GM12878 (cell line): ENCODE data around the gene KRT79. TPM values are rescaled to one million over a fixed set of nuclear protein-coding genes. Genes with fewer than 3 reads are reported as not detected.
A peak's percentile ranks its signal among the peaks of the same experiment; 100 is the strongest.

Experiments used
- ATAC-seq: fragments of 200-7000 bp; cut with Tn5 transposase; 3 replicates; pipeline ENCODE4 v1.9.1; 2020; ENCODE audit warnings: mild to moderate bottlenecking, moderate library complexity
- Bru-seq: library from RNA; stranded (reverse); fragments of 400-500 nt; gene quantifications from one replicate; lab custom pipeline; 2021; lab: Mats Ljungman, UMichigan
- BruChase-seq, 2 experiments: library from RNA; stranded (reverse); fragments of 400-500 nt; gene quantifications; one replicate each; lab custom pipeline; 2021; lab: Mats Ljungman, UMichigan
- BruUV-seq: library from RNA; stranded (reverse); fragments of 400-500 nt; replicated peaks from 2 replicates; lab custom pipeline; 2021; lab: Mats Ljungman, UMichigan
- CTCF ChIA-PET: fragments of 300-600 bp; sonication (Branson Sonifier 250); formaldehyde crosslinking; extraction: SDS; loops from one replicate; lab custom pipeline; 2021; ENCODE audit warnings: inconsistent platforms; lab: Yijun Ruan, JAX
- POLR2A ChIA-PET: fragments of 350-600 bp; formaldehyde crosslinking; extraction: SDS; loops from one replicate; lab custom pipeline; 2021; ENCODE audit warnings: inconsistent platforms; lab: Charles Lee
- RAD21 ChIA-PET: fragments of 300-600 bp; sonication (Branson Sonifier 250); formaldehyde crosslinking; loops from one replicate; lab custom pipeline; 2023; ENCODE audit warnings: antibody characterized with exemption; ENCODE audit not compliant: unreplicated experiment; lab: Charles Lee
- SMC1A ChIA-PET: fragments of 300-600 bp; sonication (Branson Sonifier 250); formaldehyde crosslinking; loops from one replicate; lab custom pipeline; 2023; ENCODE audit not compliant: unreplicated experiment, uncharacterized antibody; lab: Charles Lee
- DNase-seq: peaks from one replicate; pipeline ENCODE4 v3.0.0-alpha.2; 2011; ENCODE audit warnings: low read depth, low spot score
- FAIRE-seq: peaks from 3 replicates; lab custom pipeline; 2011; peaks lifted over from hg19 to GRCh38; lab: Jason Lieb, UNC
- H2AFZ ChIP-seq: 2 replicates; pipeline ENCODE4 v1.6.0; 2011; ENCODE audit warnings: low read depth, low read length, control low read depth; ENCODE audit not compliant: control insufficient read depth
- H3K27ac ChIP-seq: 2 replicates; pipeline ENCODE4 v1.5.1; 2011; ENCODE audit warnings: control low read depth; ENCODE audit not compliant: control insufficient read depth, insufficient read depth
- H3K27me3 ChIP-seq, 2 experiments: replicated peaks in 1 of 2; 2 replicates each; pipeline versions ENCODE4 v1.6.0 to v1.6.1; 2011; ENCODE audit warnings: low read length in 1 of 2; ENCODE audit not compliant: control insufficient read depth in 2 of 2, insufficient read depth in 2 of 2
- H3K36me3 ChIP-seq, 2 experiments: 2 replicates each; pipeline ENCODE4 v1.5.1; 2011; ENCODE audit warnings: low read length in 1 of 2; ENCODE audit not compliant: control insufficient read depth in 2 of 2, insufficient read depth in 2 of 2
- H3K4me1 ChIP-seq: 2 replicates; pipeline ENCODE4 v1.6.1; 2011; ENCODE audit warnings: mild to moderate bottlenecking, low read length, moderate library complexity, mixed read lengths; ENCODE audit not compliant: control insufficient read depth, insufficient read depth
- H3K4me2 ChIP-seq: 2 replicates; pipeline ENCODE4 v1.6.0; 2011; ENCODE audit warnings: control low read depth; ENCODE audit not compliant: control insufficient read depth, insufficient read depth
- H3K4me3 ChIP-seq: fragments of 200-600 bp; sonication (generic); 2 replicates; pipeline ENCODE4 v1.5.1; 2016
- H3K79me2 ChIP-seq: 2 replicates; pipeline ENCODE4 v1.6.0; 2011; ENCODE audit warnings: low read length; ENCODE audit not compliant: control insufficient read depth, insufficient read depth
- H3K9ac ChIP-seq: 2 replicates; pipeline ENCODE4 v1.8.0; 2011; ENCODE audit warnings: low read length, control low read depth, mixed read lengths; ENCODE audit not compliant: control insufficient read depth, insufficient read depth
- H3K9me3 ChIP-seq: replicated peaks from 3 replicates; pipeline ENCODE4 v1.5.1; 2011; ENCODE audit warnings: mild to moderate bottlenecking, low read length; ENCODE audit not compliant: control insufficient read depth, insufficient read depth
- H4K20me1 ChIP-seq: 2 replicates; pipeline ENCODE4 v1.6.0; 2011; ENCODE audit not compliant: control insufficient read depth, insufficient read depth
- ASH2L ChIP-seq: fragments of 300-600, 200-600 bp; sonication (generic); IDR thresholded peaks from 2 replicates; pipeline ENCODE4 v1.6.1; 2017; ENCODE audit warnings: low read depth, mild to moderate bottlenecking, borderline replicate concordance
- EP300 ChIP-seq, 2 experiments: fragments of 150-350 bp in 1 of 2; IDR thresholded peaks; 2 replicates each; pipeline ENCODE4 v1.6.1; 2011 to 2012; ENCODE audit warnings: low read depth in 2 of 2, low read length in 2 of 2, borderline replicate concordance in 1 of 2, improper control_type of control experiment in 1 of 2, inconsistent platforms in 1 of 2; ENCODE audit not compliant: control insufficient read depth in 1 of 2
- HDAC2 ChIP-seq: fragments of 200-600 bp; sonication (generic); IDR thresholded peaks from 2 replicates; pipeline ENCODE4 v1.6.1; 2017
- LARP7 ChIP-seq: fragments of 450-650 bp; IDR thresholded peaks from 2 replicates; pipeline ENCODE4 v1.6.1; 2017; ENCODE audit warnings: mild to moderate bottlenecking
- MEF2B ChIP-seq: fragments of 450-650 bp; IDR thresholded peaks from 2 replicates; pipeline ENCODE4 v1.6.1; 2018; ENCODE audit warnings: mild to moderate bottlenecking, moderate library complexity; ENCODE audit not compliant: partially characterized antibody, poor library complexity, severe bottlenecking
- MTA2 ChIP-seq: fragments of 450-650 bp; IDR thresholded peaks from 2 replicates; pipeline ENCODE4 v1.6.1; 2016; ENCODE audit warnings: low read depth, mild to moderate bottlenecking, moderate library complexity
- MTA3 ChIP-seq: IDR thresholded peaks from 2 replicates; pipeline ENCODE4 v1.6.1; 2012; ENCODE audit warnings: low read length, inconsistent platforms, borderline replicate concordance
- REST ChIP-seq: IDR thresholded peaks from 2 replicates; pipeline ENCODE4 v1.6.1; 2012; ENCODE audit warnings: mild to moderate bottlenecking, low read depth, low read length
- RFX5 ChIP-seq: IDR thresholded peaks from 2 replicates; pipeline ENCODE4 v1.6.1; 2011; ENCODE audit warnings: low read depth, low read length, improper control_type of control experiment
- RUNX3 ChIP-seq: IDR thresholded peaks from 2 replicates; pipeline ENCODE4 v1.6.1; 2012; ENCODE audit warnings: low read length, inconsistent platforms
- ZNF384 ChIP-seq: IDR thresholded peaks from 2 replicates; pipeline ENCODE4 v1.6.1; 2012; ENCODE audit warnings: low read depth, mild to moderate bottlenecking, low read length, improper control_type of control experiment, borderline replicate concordance
- WGBS: methylation state at CpG from one replicate; pipeline ENCODE4 v1.1.6; 2016; ENCODE audit warnings: low lambda C conversion rate; ENCODE audit not compliant: insufficient replicate concordance, insufficient coverage; ENCODE audit errors: missing lambda C conversion rate; 5-methylcytosine and 5-hydroxymethylcytosine counted together
- in situ Hi-C: fragments of 300-500 bp; cut with MboI; formaldehyde crosslinking; loops from 9 replicates; pipeline ENCODE4 v1.14.3; 2018; ENCODE audit warnings: mixed read lengths
- intact Hi-C: fragments of 100-400 bp; cut with micrococcal nuclease; formaldehyde crosslinking; loops from one replicate; pipeline ENCODE4 v1.14.2; 2022; ENCODE audit not compliant: unreplicated experiment
- long read RNA-seq, 2 experiments: library from polyadenylated mRNA; unstranded; transcript quantifications; one replicate each; pipeline ENCODE4 v2.0.0, GENCODE V29; 2019 to 2020
- polyA minus RNA-seq, 3 experiments: library from RNA; depleted of rRNA, polyadenylated mRNA; stranded (reverse); fragments of >200 nt; gene quantifications; 2 replicates each; pipeline ENCODE4 v1.2.3, GENCODE V29; 2011
- polyA plus RNA-seq, 11 experiments: library from polyadenylated mRNA; depleted of rRNA in 4 of 11; unstranded in 6 of 11; stranded (reverse) in 5 of 11; fragments of >200 nt; fragmentation: Nextera tagmentation in 4 of 11; fragmentation: Illumina TruSeq in 1 of 11; extraction: Ambion mirVana in 4 of 11; extraction: Trizol in 1 of 11; gene quantifications; 1 replicate in 1 of 11; 2 replicates in 10 of 11; pipeline versions ENCODE4 v1.2.1 to v1.2.3, GENCODE V29; 2011 to 2016; ENCODE audit warnings: inconsistent platforms in 2 of 11, missing spikeins in 2 of 11, low read depth in 1 of 11
- total RNA-seq, 4 experiments: library from RNA; depleted of rRNA in 3 of 4; stranded (reverse); fragments of >200 nt in 3 of 4; fragmentation: Illumina TruSeq in 1 of 4; extraction: Trizol in 1 of 4; gene quantifications; 2 replicates each; pipeline versions ENCODE4 v1.2.1 to v1.2.3, GENCODE V29; 2013 to 2021
- TF ChIP-seq, protein P1 (sequence below): fragments of 450-650 bp; formaldehyde crosslinking; IDR thresholded peaks from 2 replicates; pipeline ENCODE4 v1.5.0; 2022; ENCODE audit warnings: mild to moderate bottlenecking, missing genetic modification characterization

KRT79 gene
- not detected in 2 replicates for total RNA-seq (2013; cell fraction: nucleolus; rRNA removed)
- total RNA-seq (2014; rRNA removed) (not detected in 2 replicates), total RNA-seq (2014; rRNA removed; fragmentation: Illumina TruSeq; extraction: Trizol) (not detected in 2 replicates), total RNA-seq (2021) (not detected in 2 replicates), polyA plus RNA-seq (2011; rRNA removed) (0.06 and 0.07 TPM in 2 replicates), polyA plus RNA-seq (2014; fragmentation: Illumina TruSeq; extraction: Trizol) (0.03 TPM in 1 of 2 replicates, not detected in the other), polyA plus RNA-seq (2014; fragmentation: Nextera tagmentation; extraction: Ambion mirVana) (not detected), polyA plus RNA-seq (2014; rRNA removed) (0.09 TPM in 1 of 2 replicates, not detected in the other), polyA plus RNA-seq (2016; fragmentation: Nextera tagmentation; extraction: Ambion mirVana) (not detected), polyA minus RNA-seq (2011; rRNA and poly(A)+ RNA removed) (0.10 TPM in 1 of 2 replicates, not detected in the other), Bru-seq, nascent RNA (percentile 10 among the genes with signal in this experiment), BruChase-seq, experiment 1, labeled RNA remaining after a 6-hour chase (not detected), BruChase-seq, experiment 2, labeled RNA remaining after a 2-hour chase (not detected)
- not detected for polyA plus RNA-seq (2011; ENCODE audit: low read depth)
- polyA plus RNA-seq (2011; cell fraction: cytosol; rRNA removed) = 0.04 and 0.12 TPM in 2 replicates
- polyA plus RNA-seq (2011; cell fraction: nucleus; rRNA removed) = 0.70 and 0.97 TPM in 2 replicates
- not detected in 2 replicates for polyA plus RNA-seq (2012)
- not detected in 2 replicates for polyA minus RNA-seq (2011; cell fraction: cytosol; rRNA and poly(A)+ RNA removed)
- not detected in 2 replicates for polyA minus RNA-seq (2011; cell fraction: nucleus; rRNA and poly(A)+ RNA removed)
- long read RNA-seq, experiment 1 = 0 reads
- long read RNA-seq, experiment 2 = 0 reads

DNA sequence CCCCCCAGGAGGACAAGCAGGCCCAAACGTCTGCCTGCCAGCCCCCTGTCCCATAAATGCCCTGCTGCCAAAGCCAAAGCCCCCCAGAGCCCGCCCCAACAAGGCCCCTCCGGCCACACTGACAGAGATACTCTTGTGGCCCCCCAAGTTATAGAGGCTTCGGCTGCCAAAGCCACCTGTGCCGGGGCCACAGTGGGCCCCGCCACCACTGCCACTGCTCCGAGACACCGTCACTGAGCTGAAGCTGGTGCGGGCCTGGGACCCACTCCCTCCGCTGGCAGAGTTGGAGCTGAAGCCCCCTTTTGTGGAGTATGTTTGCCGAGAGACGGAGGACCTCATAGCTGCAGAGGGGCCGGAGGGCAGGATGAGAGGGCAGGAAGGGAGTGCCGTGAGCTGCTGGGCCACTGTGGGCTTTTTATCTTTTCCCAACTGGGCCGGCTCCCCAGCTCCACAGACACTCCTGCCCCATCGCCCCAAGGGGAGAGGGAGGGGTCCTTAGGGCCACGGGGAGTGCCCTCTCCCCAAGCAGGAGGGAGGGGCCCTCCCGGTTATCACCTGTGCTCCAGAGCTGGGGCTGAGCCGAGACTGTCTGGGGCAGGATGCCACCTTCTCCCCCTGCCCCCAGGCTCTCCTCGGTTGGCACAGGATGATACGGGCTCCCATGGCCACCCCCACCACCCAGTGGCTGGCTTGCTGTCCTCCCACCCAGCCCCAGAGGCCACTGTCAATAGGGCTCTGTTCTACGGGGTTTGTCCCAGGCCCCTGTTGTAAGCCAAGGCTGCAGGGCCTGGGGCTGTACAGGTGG lies at the start of gene KRT79:
Gene KRT79 (minus strand): TSS at position 390 of the 805 bp plus-strand sequence. CDS start 51 bp downstream, at position 339.
- no peak for ATAC-seq
- DNase-seq = no peak
- H3K9ac ChIP-seq = no peak within 1 kb of the TSS
- ChIA-PET SMC1A (no interaction called here), RAD21 (no interaction called here), CTCF (no interaction called here), POLR2A (no interaction called here)
- in situ Hi-C loops (no loop called here), intact Hi-C loops (no loop called here)
- H3K79me2 ChIP-seq = no peaks in the 10 kb centered on the region
- H4K20me1 ChIP-seq = no peaks in the 10 kb centered on the region
- peaks cover 5 to 8% of the 10 kb centered on the region in 2 experiments; a peak in 3 of 4 replicates for H3K27me3 ChIP-seq
- H3K4me1 ChIP-seq = no peaks in the 10 kb centered on the region
- no peaks in the 10 kb centered on the region for H3K36me3 ChIP-seq
- no TSS peak for BruUV-seq
- no peak within 1 kb of the TSS for H3K4me2 ChIP-seq
- H3K4me3 ChIP-seq = no peak within 1 kb of the TSS
- 35% methylated on average over 19 of the region's 22 CpGs for WGBS
- H3K9me3 ChIP-seq = no peaks in the 10 kb centered on the region
- no peak within 1 kb of the TSS for H2AFZ ChIP-seq
- no peak for FAIRE-seq
- H3K27ac ChIP-seq = no peak within 1 kb of the TSS
- TF ChIP-seq MTA3 (no peak), MTA2 (no peak), ZNF384 (no peak), EP300 (IDR thresholded peaks at IDR 0.05; ENCODE audit: borderline replicate concordance in 1 of 2, control insufficient read depth in 1 of 2, low read depth in 2 of 2, low read length in 2 of 2) (no peak), ASH2L (no peak), RUNX3 (no peak), MEF2B (no peak), REST (no peak), HDAC2 (no peak), RFX5 (no peak), LARP7 (no peak)
- TF ChIP-seq, protein P1, sequence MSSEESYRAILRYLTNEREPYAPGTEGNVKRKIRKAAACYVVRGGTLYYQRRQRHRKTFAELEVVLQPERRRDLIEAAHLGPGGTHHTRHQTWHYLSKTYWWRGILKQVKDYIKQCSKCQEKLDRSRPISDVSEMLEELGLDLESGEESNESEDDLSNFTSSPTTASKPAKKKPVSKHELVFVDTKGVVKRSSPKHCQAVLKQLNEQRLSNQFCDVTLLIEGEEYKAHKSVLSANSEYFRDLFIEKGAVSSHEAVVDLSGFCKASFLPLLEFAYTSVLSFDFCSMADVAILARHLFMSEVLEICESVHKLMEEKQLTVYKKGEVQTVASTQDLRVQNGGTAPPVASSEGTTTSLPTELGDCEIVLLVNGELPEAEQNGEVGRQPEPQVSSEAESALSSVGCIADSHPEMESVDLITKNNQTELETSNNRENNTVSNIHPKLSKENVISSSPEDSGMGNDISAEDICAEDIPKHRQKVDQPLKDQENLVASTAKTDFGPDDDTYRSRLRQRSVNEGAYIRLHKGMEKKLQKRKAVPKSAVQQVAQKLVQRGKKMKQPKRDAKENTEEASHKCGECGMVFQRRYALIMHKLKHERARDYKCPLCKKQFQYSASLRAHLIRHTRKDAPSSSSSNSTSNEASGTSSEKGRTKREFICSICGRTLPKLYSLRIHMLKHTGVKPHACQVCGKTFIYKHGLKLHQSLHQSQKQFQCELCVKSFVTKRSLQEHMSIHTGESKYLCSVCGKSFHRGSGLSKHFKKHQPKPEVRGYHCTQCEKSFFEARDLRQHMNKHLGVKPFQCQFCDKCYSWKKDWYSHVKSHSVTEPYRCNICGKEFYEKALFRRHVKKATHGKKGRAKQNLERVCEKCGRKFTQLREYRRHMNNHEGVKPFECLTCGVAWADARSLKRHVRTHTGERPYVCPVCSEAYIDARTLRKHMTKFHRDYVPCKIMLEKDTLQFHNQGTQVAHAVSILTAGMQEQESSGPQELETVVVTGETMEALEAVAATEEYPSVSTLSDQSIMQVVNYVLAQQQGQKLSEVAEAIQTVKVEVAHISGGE (CRISPR knock-in tag) = no peak
